ENCODE results near the gene UTS2B.

DNA sequence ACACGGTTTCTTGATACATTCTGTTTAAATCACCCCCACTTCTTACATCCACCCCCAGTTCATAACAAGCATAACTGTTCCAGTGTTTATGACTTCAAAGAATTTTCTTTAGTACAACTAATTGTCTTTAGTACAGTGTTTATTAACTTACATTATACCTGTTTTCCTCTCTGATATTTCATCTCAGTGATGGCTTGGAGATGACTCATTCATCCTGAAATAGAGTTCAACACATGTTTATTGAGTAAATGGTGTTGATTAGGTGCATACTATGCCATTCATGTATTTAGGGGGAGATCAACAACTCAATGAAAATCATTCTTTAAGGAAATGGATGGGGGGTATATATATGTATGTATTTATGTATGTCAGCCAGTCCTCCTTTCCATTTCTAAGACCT lies 21.7 kb upstream of the UTS2B start:
- no peak for TF ChIP-seq CTCF (conservative IDR thresholded peaks at IDR 0.05)
- TF ChIP-seq EZH2 (IDR thresholded peaks at IDR 0.05; ENCODE audit: low read depth), result no peak

All from PC-9 (cell line).